SK-N-SH (cell line): ENCODE data around the gene MLLT10. TPM values are rescaled to one million over a fixed set of nuclear protein-coding genes. Genes with fewer than 3 reads are reported as not detected.

Experiments used
- CTCF ChIA-PET: fragments of 300-600, 350-600 bp; formaldehyde crosslinking; extraction: SDS; loops from one replicate; lab custom pipeline; 2021; lab: Yijun Ruan, JAX
- POLR2A ChIA-PET: fragments of 350-600 bp; sonication (Branson Sonifier 250); formaldehyde crosslinking; extraction: SDS; loops from one replicate; lab custom pipeline; 2020; ENCODE audit warnings: antibody characterized with exemption, inconsistent platforms; lab: Yijun Ruan, JAX
- DNase-seq: peaks from one replicate; pipeline ENCODE4 v3.0.0; 2012
- H2AFZ ChIP-seq: fragments of 200-600 bp; sonication (generic); 2 replicates; pipeline ENCODE4 v1.8.1; 2016; ENCODE audit warnings: antibody characterized with exemption, mild to moderate bottlenecking, low read depth
- H3F3A ChIP-seq: fragments of 200-600 bp; sonication (generic); replicated peaks from 2 replicates; pipeline ENCODE3; 2016; ENCODE audit warnings: antibody characterized with exemption, mild to moderate bottlenecking; ENCODE audit not compliant: insufficient read depth
- H3K27ac ChIP-seq, 2 experiments: fragments of 200-500 bp in 1 of 2; fragments of 200-600 bp in 1 of 2; sonication (Bioruptor generic) in 1 of 2; sonication (generic), shearing (Covaris generic) in 1 of 2; 2 replicates each; pipeline versions ENCODE4 v1.5.1 to v1.6.1; 2014 to 2016; ENCODE audit warnings: low read depth in 2 of 2, inconsistent platforms in 1 of 2, low read length in 1 of 2, mild to moderate bottlenecking in 1 of 2, mixed read lengths in 1 of 2
- H3K27me3 ChIP-seq: fragments of 200-600 bp; sonication (generic), shearing (Covaris generic); 2 replicates; pipeline ENCODE4 v1.6.1; 2016; ENCODE audit warnings: mixed run types; ENCODE audit not compliant: insufficient read depth
- H3K36me3 ChIP-seq, 2 experiments: fragments of 200-500 bp in 1 of 2; fragments of 200-600 bp in 1 of 2; sonication (Bioruptor generic) in 1 of 2; sonication (generic) in 1 of 2; replicated peaks in 1 of 2; 2 replicates each; pipeline versions ENCODE3 to v1.5.1; 2014 to 2016; ENCODE audit warnings: low read length in 1 of 2, mild to moderate bottlenecking in 1 of 2; ENCODE audit not compliant: insufficient read depth in 2 of 2, control insufficient read depth in 1 of 2
- H3K4me1 ChIP-seq, 2 experiments: fragments of 200-500 bp in 1 of 2; fragments of 200-600 bp in 1 of 2; sonication (Bioruptor generic) in 1 of 2; sonication (generic), shearing (Covaris generic) in 1 of 2; 2 replicates each; pipeline versions ENCODE4 v1.5.1 to v1.6.1; 2014 to 2016; ENCODE audit warnings: low read depth in 1 of 2, low read length in 1 of 2, mixed run types in 1 of 2; ENCODE audit not compliant: insufficient read depth in 2 of 2, control insufficient read depth in 1 of 2
- H3K4me2 ChIP-seq: fragments of 200-600 bp; sonication (generic), shearing (Covaris generic); 2 replicates; pipeline ENCODE4 v1.6.1; 2017; ENCODE audit warnings: mixed run types
- H3K4me3 ChIP-seq, 2 experiments: fragments of 200-500 bp in 1 of 2; fragments of 200-600 bp in 1 of 2; sonication (Bioruptor generic) in 1 of 2; sonication (generic), shearing (Covaris generic) in 1 of 2; 2 replicates each; pipeline versions ENCODE4 v1.5.1 to v1.8.1; 2014 to 2016; ENCODE audit warnings: low read depth in 2 of 2, inconsistent platforms in 1 of 2, low read length in 1 of 2, mild to moderate bottlenecking in 1 of 2, mixed read lengths in 1 of 2, moderate library complexity in 1 of 2
- H3K79me2 ChIP-seq: fragments of 200-600 bp; sonication (generic); 2 replicates; pipeline ENCODE4 v1.8.1; 2017; ENCODE audit warnings: mild to moderate bottlenecking; ENCODE audit not compliant: insufficient read depth
- H3K9ac ChIP-seq: fragments of 200-600 bp; sonication (generic); 2 replicates; pipeline ENCODE4 v1.6.1; 2017; ENCODE audit warnings: mixed run types
- H3K9me2 ChIP-seq: fragments of 200-600 bp; sonication (generic); 2 replicates; pipeline ENCODE4 v1.6.1; 2017; ENCODE audit warnings: mixed run types
- H3K9me3 ChIP-seq: fragments of 200-600 bp; sonication (generic); 2 replicates; pipeline ENCODE4 v1.6.1; 2017; ENCODE audit warnings: mixed run types, mild to moderate bottlenecking, moderate library complexity
- H4K20me1 ChIP-seq: fragments of 200-600 bp; sonication (generic); 2 replicates; pipeline ENCODE4 v1.6.1; 2017; ENCODE audit warnings: mild to moderate bottlenecking, mixed run types; ENCODE audit not compliant: insufficient read depth
- CHD2 ChIP-seq: fragments of 150-350 bp; IDR thresholded peaks from 2 replicates; pipeline ENCODE4 v1.6.1; 2018; ENCODE audit warnings: low read length; ENCODE audit not compliant: partially characterized antibody
- ELF1 ChIP-seq: IDR thresholded peaks from 2 replicates; pipeline ENCODE4 v1.4.0; 2012
- EP300 ChIP-seq, 2 experiments: IDR thresholded peaks; 2 replicates each; pipeline versions ENCODE4 v1.4.0 to v1.6.1; 2012; ENCODE audit warnings: borderline replicate concordance in 1 of 2, low read depth in 1 of 2, low read length in 1 of 2
- FOXM1 ChIP-seq: IDR thresholded peaks from 2 replicates; pipeline ENCODE4 v1.4.0; 2012; ENCODE audit warnings: low read depth, mild to moderate bottlenecking
- GATA2 ChIP-seq: sonication (generic); formaldehyde crosslinking; IDR thresholded peaks from 2 replicates; pipeline ENCODE4 v1.5.0; 2020; ENCODE audit warnings: mild to moderate bottlenecking, missing genetic modification reagents
- JUND ChIP-seq: IDR thresholded peaks from 2 replicates; pipeline ENCODE4 v1.4.0; 2012
- MAX ChIP-seq: IDR thresholded peaks from 2 replicates; pipeline ENCODE4 v1.4.0; 2012; ENCODE audit warnings: low read depth
- MXI1 ChIP-seq: IDR thresholded peaks from 2 replicates; pipeline ENCODE4 v1.6.1; 2012; ENCODE audit warnings: mild to moderate bottlenecking, low read depth, low read length, improper control_type of control experiment
- NFIC ChIP-seq: IDR thresholded peaks from 2 replicates; pipeline ENCODE4 v1.4.0; 2012; ENCODE audit warnings: borderline replicate concordance
- PBX3 ChIP-seq: IDR thresholded peaks from 2 replicates; pipeline ENCODE4; 2012
- POLR2AphosphoS5 ChIP-seq: IDR thresholded peaks from 2 replicates; pipeline ENCODE4 v1.6.1; 2012; ENCODE audit warnings: low read depth, low read length
- RCOR1 ChIP-seq: fragments of 150-350 bp; IDR thresholded peaks from 2 replicates; pipeline ENCODE4 v1.6.1; 2017; ENCODE audit warnings: antibody characterized with exemption, low read length
- TCF12 ChIP-seq: IDR thresholded peaks from 2 replicates; pipeline ENCODE4 v1.4.0; 2012
- WGBS: methylation state at CpG from one replicate; pipeline ENCODE4 v1.1.6; 2017; ENCODE audit warnings: low lambda C conversion rate; 5-methylcytosine and 5-hydroxymethylcytosine counted together
- polyA plus RNA-seq, 3 experiments: library from polyadenylated mRNA; depleted of rRNA; stranded (reverse); fragments of >200 nt; gene quantifications; 2 replicates each; pipeline ENCODE4 v1.2.3, GENCODE V29; 2012
- TF ChIP-seq, protein P1 (sequence below): IDR thresholded peaks from 2 replicates; pipeline ENCODE4 v1.6.1; 2012; ENCODE audit warnings: mild to moderate bottlenecking, low read depth, low read length, moderate library complexity
- TF ChIP-seq, protein P2 (sequence below): IDR thresholded peaks from 2 replicates; pipeline ENCODE4 v1.4.0; 2012; ENCODE audit warnings: low read depth, borderline replicate concordance

Gene MLLT10
- polyA plus RNA-seq, 1 of the 3 experiments (the other 2 are of a cell fraction) = 26.0 TPM

- H3K4me3 ChIP-seq = no peak overlapping the region
- H3K79me2 ChIP-seq = peaks cover 14% of the 10 kb centered on the region
- peak overlapping the region in 1 of 2 experiments; percentile 95; a peak in 2 of 4 replicates for H3K27ac ChIP-seq
- WGBS = 67% methylated on average over 3 of the region's 3 CpGs
- POLR2A ChIA-PET = interaction anchor here (1.4 kb wide), 1 partner anchor 200 kb away, joined by 5 read pairs; no protein-coding TSS in a partner anchor
- CTCF ChIA-PET = interaction anchor here (1.4 to 2.7 kb wide), 3 partner anchors 14 to 230 kb away, joined by 4 to 18 read pairs (median 4); no protein-coding TSS in a partner anchor
- no peak overlapping the region for H2AFZ ChIP-seq
- H3F3A ChIP-seq = peaks cover 28% of the 10 kb centered on the region
- TF ChIP-seq ELF1 (no peak), PBX3 (peak; percentile 70)
- no peak for DNase-seq
- no peak overlapping the region for H3K9ac ChIP-seq
- H3K4me2 ChIP-seq = no peak overlapping the region
- no peaks in the 10 kb centered on the region for H3K9me3 ChIP-seq
- peaks cover 36 to 39% of the 10 kb centered on the region in 2 experiments for H3K4me1 ChIP-seq
- no peaks in the 10 kb centered on the region for H3K27me3 ChIP-seq
- H3K36me3 ChIP-seq = peaks cover 24 to 43% of the 10 kb centered on the region in 2 experiments
- no peaks in the 10 kb centered on the region for H3K9me2 ChIP-seq
- H4K20me1 ChIP-seq = peaks cover 22% of the 10 kb centered on the region
Observed at GRCh38 chr10:21726601-21727225, 192.7 kb downstream of the MLLT10 start.

GRCh38 chr10:21727452-21728168, 193.6 kb downstream of the MLLT10 start:
- ChIA-PET CTCF (interaction anchor here (1.0 to 2.7 kb wide), 4 partner anchors 15 to 231 kb away, joined by 3 to 18 read pairs (median 4); no protein-coding TSS in a partner anchor), POLR2A (interaction anchor here (1.4 kb wide), 1 partner anchor 201 kb away, joined by 5 read pairs; no protein-coding TSS in a partner anchor)
- DNase-seq = peak; percentile 62
- Histone ChIP-seq H3K9ac (no peak overlapping the region), H3K27me3 (no peaks in the 10 kb centered on the region), H3K9me2 (no peaks in the 10 kb centered on the region), H3K4me3 (peak overlapping the region in 1 of 2 experiments; percentile 12; a peak in 1 of 4 replicates), H3K36me3 (peaks cover 23 to 36% of the 10 kb centered on the region in 2 experiments), H3F3A (peaks cover 32% of the 10 kb centered on the region), H3K4me2 (peak overlapping the region; percentile 24; the same call in 1 of the 2 replicates), H2AFZ (no peak overlapping the region), H3K9me3 (no peaks in the 10 kb centered on the region), H4K20me1 (peaks cover 18% of the 10 kb centered on the region), H3K4me1 (peaks cover 42% of the 10 kb centered on the region in 2 experiments), H3K27ac (peak overlapping the region; percentile 44 to 95), H3K79me2 (peaks cover 14% of the 10 kb centered on the region)
- WGBS = 34% methylated on average over 13 of the region's 13 CpGs
- TF ChIP-seq GATA2 (CRISPR knock-in tag) (peak; percentile 83), EP300 (IDR thresholded peaks at IDR 0.05; ENCODE audit: borderline replicate concordance in 1 of 2, low read depth in 1 of 2, low read length in 1 of 2) (peak in 1 of 2 experiments; percentile 83; a peak in 2 of 4 replicates), PBX3 (peak; percentile 55), MAX (0 out of 2 replicates have a peak, but pooled peaks have one; percentile 25), RCOR1 (peak; percentile 72), JUND (no peak), MXI1 (peak; percentile 88), TCF12 (peak; percentile 85), NFIC (peak; percentile 16; the same call in 1 of the 2 replicates), FOXM1 (no peak), CHD2 (peak; percentile 48), ELF1 (no peak), POLR2AphosphoS5 (no peak)
- TF ChIP-seq, protein P1, sequence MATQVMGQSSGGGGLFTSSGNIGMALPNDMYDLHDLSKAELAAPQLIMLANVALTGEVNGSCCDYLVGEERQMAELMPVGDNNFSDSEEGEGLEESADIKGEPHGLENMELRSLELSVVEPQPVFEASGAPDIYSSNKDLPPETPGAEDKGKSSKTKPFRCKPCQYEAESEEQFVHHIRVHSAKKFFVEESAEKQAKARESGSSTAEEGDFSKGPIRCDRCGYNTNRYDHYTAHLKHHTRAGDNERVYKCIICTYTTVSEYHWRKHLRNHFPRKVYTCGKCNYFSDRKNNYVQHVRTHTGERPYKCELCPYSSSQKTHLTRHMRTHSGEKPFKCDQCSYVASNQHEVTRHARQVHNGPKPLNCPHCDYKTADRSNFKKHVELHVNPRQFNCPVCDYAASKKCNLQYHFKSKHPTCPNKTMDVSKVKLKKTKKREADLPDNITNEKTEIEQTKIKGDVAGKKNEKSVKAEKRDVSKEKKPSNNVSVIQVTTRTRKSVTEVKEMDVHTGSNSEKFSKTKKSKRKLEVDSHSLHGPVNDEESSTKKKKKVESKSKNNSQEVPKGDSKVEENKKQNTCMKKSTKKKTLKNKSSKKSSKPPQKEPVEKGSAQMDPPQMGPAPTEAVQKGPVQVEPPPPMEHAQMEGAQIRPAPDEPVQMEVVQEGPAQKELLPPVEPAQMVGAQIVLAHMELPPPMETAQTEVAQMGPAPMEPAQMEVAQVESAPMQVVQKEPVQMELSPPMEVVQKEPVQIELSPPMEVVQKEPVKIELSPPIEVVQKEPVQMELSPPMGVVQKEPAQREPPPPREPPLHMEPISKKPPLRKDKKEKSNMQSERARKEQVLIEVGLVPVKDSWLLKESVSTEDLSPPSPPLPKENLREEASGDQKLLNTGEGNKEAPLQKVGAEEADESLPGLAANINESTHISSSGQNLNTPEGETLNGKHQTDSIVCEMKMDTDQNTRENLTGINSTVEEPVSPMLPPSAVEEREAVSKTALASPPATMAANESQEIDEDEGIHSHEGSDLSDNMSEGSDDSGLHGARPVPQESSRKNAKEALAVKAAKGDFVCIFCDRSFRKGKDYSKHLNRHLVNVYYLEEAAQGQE = no peak
- TF ChIP-seq, protein P2, sequence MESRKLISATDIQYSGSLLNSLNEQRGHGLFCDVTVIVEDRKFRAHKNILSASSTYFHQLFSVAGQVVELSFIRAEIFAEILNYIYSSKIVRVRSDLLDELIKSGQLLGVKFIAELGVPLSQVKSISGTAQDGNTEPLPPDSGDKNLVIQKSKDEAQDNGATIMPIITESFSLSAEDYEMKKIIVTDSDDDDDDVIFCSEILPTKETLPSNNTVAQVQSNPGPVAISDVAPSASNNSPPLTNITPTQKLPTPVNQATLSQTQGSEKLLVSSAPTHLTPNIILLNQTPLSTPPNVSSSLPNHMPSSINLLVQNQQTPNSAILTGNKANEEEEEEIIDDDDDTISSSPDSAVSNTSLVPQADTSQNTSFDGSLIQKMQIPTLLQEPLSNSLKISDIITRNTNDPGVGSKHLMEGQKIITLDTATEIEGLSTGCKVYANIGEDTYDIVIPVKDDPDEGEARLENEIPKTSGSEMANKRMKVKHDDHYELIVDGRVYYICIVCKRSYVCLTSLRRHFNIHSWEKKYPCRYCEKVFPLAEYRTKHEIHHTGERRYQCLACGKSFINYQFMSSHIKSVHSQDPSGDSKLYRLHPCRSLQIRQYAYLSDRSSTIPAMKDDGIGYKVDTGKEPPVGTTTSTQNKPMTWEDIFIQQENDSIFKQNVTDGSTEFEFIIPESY = no peak
